Psoas muscle (tissue), 8 donors: ENCODE data around the gene PER2. TPM values are rescaled to one million over a fixed set of nuclear protein-coding genes. Genes with fewer than 3 reads are reported as not detected.

Experiments
- ATAC-seq, 4 donors: fragments of 200-7000 bp; cut with Tn5 transposase; one replicate each; pipeline ENCODE4 v1.9.1; 2020; ENCODE audit warnings: moderate library complexity in 3 of 4, mild to moderate bottlenecking in 2 of 4
- DNase-seq, 2 donors: peaks; one replicate each; pipeline ENCODE4 v3.0.0-alpha.2; 2020
- H3K27ac ChIP-seq: fragments of 200-600 bp; one replicate; pipeline ENCODE4 v1.8.0; 2022
- H3K27me3 ChIP-seq, 3 donors: fragments of 200-600 bp in 1 of 3; one replicate each; pipeline versions ENCODE4 v1.6.1 to v1.8.0; 2013 to 2022; ENCODE audit warnings: low read length in 2 of 3, mild to moderate bottlenecking in 2 of 3, moderate library complexity in 1 of 3; ENCODE audit not compliant: insufficient read depth in 3 of 3
- H3K36me3 ChIP-seq, 2 donors: fragments of 200-600 bp in 1 of 2; one replicate each; pipeline versions ENCODE4 v1.6.1 to v1.8.0; 2013 to 2022; ENCODE audit warnings: low read depth in 1 of 2, mild to moderate bottlenecking in 1 of 2, moderate library complexity in 1 of 2; ENCODE audit not compliant: insufficient read depth in 1 of 2
- H3K4me1 ChIP-seq: fragments of 200-600 bp; one replicate; pipeline ENCODE4 v1.8.0; 2022
- H3K4me3 ChIP-seq: fragments of 200-600 bp; one replicate; pipeline ENCODE4 v1.8.0; 2022; ENCODE audit warnings: mild to moderate bottlenecking
- H3K9me3 ChIP-seq: fragments of 200-600 bp; one replicate; pipeline ENCODE4 v1.8.0; 2022
- CTCF ChIP-seq: fragments of 200-600 bp; IDR thresholded peaks from one replicate; pipeline ENCODE4 v1.8.0; 2022; ENCODE audit warnings: antibody characterized with exemption
- WGBS, 3 donors: extraction: QIAGEN DNeasy Blood & Tissue Kit; methylation state at CpG; one replicate each; pipeline versions ENCODE4 v1.1.6 to v1.1.7; 2013; 5-methylcytosine and 5-hydroxymethylcytosine counted together
- intact Hi-C, 2 donors: fragments of 100-400 bp; cut with DNase I; formaldehyde crosslinking; loops; one replicate each; pipeline versions ENCODE4 v1.11.0 to v1.14.2; 2022
- polyA plus RNA-seq, 3 donors: library from polyadenylated mRNA; stranded (reverse); fragments of 200-250 nt; gene quantifications; one replicate each; pipeline ENCODE4 v1.2.3, GENCODE V29; 2013
- total RNA-seq, 4 donors: library from RNA; stranded (reverse); fragmentation: NEBNext Ultra II Directional in 2 of 4; extraction: Animal tissue kit (Norgen Biotek cat#: 25700) in 2 of 4; gene quantifications; one replicate each; pipeline versions ENCODE4 v1.2.1 to v1.2.4, GENCODE V29; 2021 to 2023
- donor health status: healthy with polysubstance abuse.
- donor health status: DM: no; HTN: no; CAD: no; lungs with moderate emphysema.
- donor health status: Bipolar disorder and iron deficiency.
- donor health status: healthy.
- donor health status: DM: yes; HTN: yes; CAD: no.
- donor health status: DM: no; HTN: no; CAD: no.
- donor health status: DM: no; HTN: no; CAD: no.
- donor health status: DM: yes; HTN: yes; CAD: no.

The PER2 gene
- total and polyA plus RNA-seq, 7 donors = 1.9 to 20.7 (median 7.8) TPM

DNA sequence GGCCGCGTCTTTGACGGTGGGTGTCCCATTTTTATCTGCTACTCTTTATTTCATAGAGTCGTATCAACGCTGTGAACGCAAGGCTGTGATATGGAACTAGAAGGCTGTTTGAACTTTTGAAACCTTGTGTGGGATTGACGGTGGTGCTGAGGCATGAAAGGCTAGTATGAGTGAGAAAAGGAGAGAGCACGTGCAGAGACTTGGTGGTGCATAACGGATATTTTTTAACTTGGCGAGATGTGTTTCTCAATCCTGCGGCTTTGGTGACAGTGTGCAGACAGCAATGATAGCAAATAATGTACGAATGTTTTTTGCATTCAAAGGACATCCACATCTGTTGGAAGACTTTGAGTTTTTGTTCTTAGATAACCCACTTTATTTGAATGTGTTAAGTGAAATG, 54.8 kb downstream of the PER2 start:
- WGBS, 3 donors = 85 to 96% (median 89%) methylated on average over 12 of the region's 12 CpGs
- H3K9me3 ChIP-seq = no peaks in the 10 kb centered on the region
- DNase-seq (no peak), ATAC-seq (no peak)
- no peaks in the 10 kb centered on the region for H3K4me1 ChIP-seq
- intact Hi-C loops = no loop called here
- no peak for TF ChIP-seq CTCF
- no peaks in the 10 kb centered on the region for H3K36me3 ChIP-seq
- H3K27me3 ChIP-seq = peaks cover 0 to 2% (median 0%) of the 10 kb centered on the region in 3 donors
- H3K4me3 ChIP-seq = no peak overlapping the region
- H3K27ac ChIP-seq = no peak overlapping the region

DNA sequence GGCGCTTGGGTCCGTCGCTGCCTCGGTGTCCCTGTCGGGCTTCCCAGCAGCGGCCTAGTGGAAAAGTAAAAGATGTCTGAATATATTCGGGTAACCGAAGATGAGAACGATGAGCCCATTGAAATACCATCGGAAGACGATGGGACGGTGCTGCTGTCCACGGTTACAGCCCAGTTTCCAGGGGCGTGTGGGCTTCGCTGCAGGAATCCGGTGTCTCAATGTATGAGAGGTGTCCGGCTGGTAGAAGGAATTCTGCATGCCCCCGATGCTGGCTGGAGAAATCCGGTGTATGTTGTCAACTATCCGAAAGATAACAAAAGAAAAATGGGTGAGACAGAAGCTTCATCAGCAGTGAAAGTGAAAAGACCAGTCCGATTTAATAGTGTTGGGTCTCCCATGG, 56.6 kb downstream of the PER2 start:
- ATAC-seq = no peak
- no peak for TF ChIP-seq CTCF
- intact Hi-C loops = no loop called here
- no peaks in the 10 kb centered on the region for H3K27me3 ChIP-seq
- H3K36me3 ChIP-seq = no peaks in the 10 kb centered on the region
- no peaks in the 10 kb centered on the region for H3K9me3 ChIP-seq
- H3K27ac ChIP-seq = no peak overlapping the region
- H3K4me3 ChIP-seq = peak overlapping the region; percentile 64
- H3K4me1 ChIP-seq = no peaks in the 10 kb centered on the region
- DNase-seq = no peak
- WGBS, 3 donors = 56 to 64% (median 61%) methylated on average over 21 of the region's 21 CpGs

DNA sequence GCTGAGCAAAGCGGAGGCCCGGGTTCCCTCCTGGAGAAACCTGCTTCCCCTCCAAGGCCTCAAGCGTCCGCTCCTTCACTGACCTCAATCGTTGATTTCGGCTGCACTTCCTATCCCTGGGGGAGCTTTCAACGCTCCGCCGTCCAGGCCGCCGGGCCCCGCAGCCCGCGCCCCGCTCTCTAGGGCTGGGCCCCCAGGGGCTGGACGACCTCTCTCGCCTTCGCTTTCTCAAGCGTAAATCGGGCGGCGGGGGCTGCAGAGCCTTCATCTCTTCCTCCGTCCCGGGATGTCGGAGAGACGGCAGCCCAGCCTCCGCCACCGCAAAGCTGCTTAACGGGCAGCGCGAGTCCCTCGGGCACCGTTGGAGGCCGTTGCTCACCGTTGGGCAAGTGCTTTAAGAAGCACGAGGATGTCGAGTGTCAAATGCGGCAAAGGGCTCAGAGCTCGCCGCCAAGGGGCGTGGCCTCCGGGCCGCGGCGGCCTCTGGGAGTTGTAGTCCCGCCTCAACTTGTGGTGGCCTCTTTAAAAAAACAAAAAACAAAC, 57.1 kb downstream of the PER2 start:
- Histone ChIP-seq H3K4me3 (peak overlapping the region; percentile 64), H3K27me3 (no peaks in the 10 kb centered on the region)

DNA sequence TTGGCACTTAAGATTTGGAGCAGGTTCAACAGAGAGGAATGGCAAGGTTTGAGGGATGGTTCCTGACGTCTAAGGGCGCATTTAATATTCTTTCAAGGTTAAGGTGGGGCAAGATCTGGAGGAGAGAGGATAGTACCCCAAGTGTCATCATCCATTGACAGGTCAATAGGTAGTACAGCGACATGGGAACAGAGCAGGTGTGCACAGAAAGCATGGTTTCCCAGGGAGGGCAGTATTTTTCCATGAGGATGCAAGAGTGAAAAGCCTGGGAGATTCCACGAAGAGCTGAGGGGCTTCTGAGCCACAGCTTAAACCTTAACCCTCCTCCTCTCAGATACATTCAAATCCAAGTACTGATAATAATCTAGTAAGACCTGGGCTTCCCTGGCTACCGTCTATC, 57.7 kb downstream of the PER2 start:
- 81 to 84% (median 83%) methylated on average over 5 of the region's 5 CpGs for WGBS, 3 donors
- Histone ChIP-seq H3K27ac (no peak overlapping the region), H3K4me1 (no peaks in the 10 kb centered on the region), H3K36me3 (no peaks in the 10 kb centered on the region), H3K27me3 (no peaks in the 10 kb centered on the region), H3K4me3 (peak overlapping the region; percentile 64), H3K9me3 (no peaks in the 10 kb centered on the region)
- ATAC-seq = no peak
- TF ChIP-seq CTCF = no peak
- no peak for DNase-seq
- intact Hi-C loops = no loop called here

More for the DNA sequence above, 57.1 kb downstream of the PER2 start:
- no peak for TF ChIP-seq CTCF
- intact Hi-C loops = no loop called here
- ATAC-seq (peak; percentile 74 to 93 (median 86)), DNase-seq (peak; percentile 83 to 92)
- H3K36me3 ChIP-seq = no peaks in the 10 kb centered on the region
- 6 to 20% (median 8%) methylated on average over 45 to 46 of the region's 46 CpGs for WGBS, 3 donors
- H3K4me1 ChIP-seq = no peaks in the 10 kb centered on the region
- peak overlapping the region; percentile 23 for H3K27ac ChIP-seq
- H3K9me3 ChIP-seq = no peaks in the 10 kb centered on the region

DNA sequence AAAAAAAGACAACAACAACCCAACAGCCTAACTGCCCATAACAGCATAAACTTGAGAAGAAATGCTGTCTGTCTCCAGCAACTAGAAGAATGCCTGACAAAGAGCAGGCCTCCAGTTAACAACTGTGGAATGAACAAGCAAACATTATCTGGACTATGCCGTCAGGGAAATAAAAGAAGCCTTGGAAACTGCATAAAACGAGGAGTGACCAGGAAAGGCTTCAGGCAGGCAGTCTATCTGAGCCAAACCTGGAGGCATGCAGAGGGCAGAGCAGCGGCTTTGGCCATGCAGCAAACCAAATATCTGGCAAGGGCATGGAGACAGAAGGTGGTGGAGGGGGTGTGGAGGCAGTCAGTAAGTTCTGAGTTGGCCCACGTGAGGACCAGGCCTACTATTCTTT, 59.7 kb downstream of the PER2 start:
- 31 to 45% (median 34%) methylated on average over 4 of the region's 4 CpGs for WGBS, 3 donors
- Histone ChIP-seq H3K9me3 (no peaks in the 10 kb centered on the region), H3K4me3 (no peak overlapping the region), H3K36me3 (no peaks in the 10 kb centered on the region), H3K27ac (no peak overlapping the region), H3K4me1 (no peaks in the 10 kb centered on the region), H3K27me3 (no peaks in the 10 kb centered on the region)
- DNase-seq (no peak), ATAC-seq (peak in 1 of 4 donors; percentile 20)
- intact Hi-C loops = no loop called here
- no peak for TF ChIP-seq CTCF
